ENCODE data around the gene TRIM31. TPM values are rescaled to one million over a fixed set of nuclear protein-coding genes. Genes with fewer than 3 reads are reported as not detected.

The TRIM31 gene
- total RNA-seq, result not detected in 2 replicates

GRCh38 chr6:30113003-30113759, at the start of gene TRIM31:
Gene TRIM31 (minus strand): TSS chr6:30113090. CDS start chr6:30112805, 285 bp downstream.
- intact Hi-C loops (cut with micrococcal nuclease), result no loop called here

- intact Hi-C loops (cut with micrococcal nuclease), result no loop called here
Observed at GRCh38 chr6:30162265-30163089, 49.6 kb upstream of the TRIM31 start.

GRCh38 chr6:30160785-30161531, 48.1 kb upstream of the TRIM31 start, which contains the start of gene TRIM10:
Gene TRIM10 (minus strand): TSS chr6:30161211. CDS start chr6:30160858, 353 bp downstream.
- intact Hi-C loops (cut with micrococcal nuclease), result no loop called here

- intact Hi-C loops (cut with micrococcal nuclease), result no loop called here
Observed at GRCh38 chr6:30160008-30160784, 47.3 kb upstream of the TRIM31 start.

- intact Hi-C loops (cut with micrococcal nuclease), result no loop called here
Observed at GRCh38 chr6:30158475-30159040, 45.7 kb upstream of the TRIM31 start.

GRCh38 chr6:30157999-30158398, 45.1 kb upstream of the TRIM31 start:
- intact Hi-C loops (cut with micrococcal nuclease), result no loop called here

GRCh38 chr6:30157581-30157980, 44.7 kb upstream of the TRIM31 start:
- intact Hi-C loops (cut with micrococcal nuclease), result no loop called here

- intact Hi-C loops (cut with micrococcal nuclease), result no loop called here
Observed at GRCh38 chr6:30156774-30157173, 43.9 kb upstream of the TRIM31 start.

- intact Hi-C loops (cut with micrococcal nuclease), result no loop called here
Observed at GRCh38 chr6:30156262-30156599, 43.3 kb upstream of the TRIM31 start.

- intact Hi-C loops (cut with micrococcal nuclease), result no loop called here
Observed at GRCh38 chr6:30155520-30156261, 42.8 kb upstream of the TRIM31 start.

- intact Hi-C loops (cut with micrococcal nuclease), result no loop called here
Observed at GRCh38 chr6:30154709-30155519, 42.0 kb upstream of the TRIM31 start.

- intact Hi-C loops (cut with micrococcal nuclease), result no loop called here
Observed at GRCh38 chr6:30154061-30154460, 41.2 kb upstream of the TRIM31 start.

- intact Hi-C loops (cut with micrococcal nuclease), result no loop called here
Observed at GRCh38 chr6:30152910-30153610, 40.2 kb upstream of the TRIM31 start.

GRCh38 chr6:30152016-30152673, 39.3 kb upstream of the TRIM31 start:
- intact Hi-C loops (cut with micrococcal nuclease), result no loop called here

- intact Hi-C loops (cut with micrococcal nuclease), result no loop called here
Observed at GRCh38 chr6:30151580-30151979, 38.7 kb upstream of the TRIM31 start.

GRCh38 chr6:30150671-30151395, 37.9 kb upstream of the TRIM31 start:
- intact Hi-C loops (cut with micrococcal nuclease), result no loop called here

GRCh38 chr6:30149858-30150550, 37.1 kb upstream of the TRIM31 start:
- intact Hi-C loops (cut with micrococcal nuclease), result no loop called here

Data from T-helper 1 cell treated with Interleukin-12 subunit alpha and Interleukin-12 subunit beta and Interleukin-4 antibody, amounts not matched to agents 30 ng/mL and 1 ng/mL, for 36 hours (primary cell).